ENCODE measurements around the gene WNT9A.

WNT9A gene

GRCh38 chr1:227890451-227891222 is 57.1 kb downstream of the WNT9A start:
- Mint-ChIP-seq H3K9me3 (no peaks in the 10 kb centered on the region), H3K27ac (no peak overlapping the region), H3K27me3 (peaks cover 4% of the 10 kb centered on the region), H3K4me1 (peaks cover 3% of the 10 kb centered on the region), H3K36me3 (no peaks in the 10 kb centered on the region), H3K4me3 (no peak overlapping the region)
- ATAC-seq (ENCODE audit: low read depth) (no peak), DNase-seq (ENCODE audit: low spot score in 2 of 2) (no peak)

- H3K27me3 Mint-ChIP-seq: peaks cover 4% of the 10 kb centered on the region
- H3K27ac Mint-ChIP-seq: no peak overlapping the region
- ATAC-seq (ENCODE audit: low read depth) (no peak), DNase-seq (ENCODE audit: low spot score in 2 of 2) (no peak)
- H3K36me3 Mint-ChIP-seq: no peaks in the 10 kb centered on the region
- peaks cover 6% of the 10 kb centered on the region for H3K4me1 Mint-ChIP-seq
- H3K9me3 Mint-ChIP-seq: no peaks in the 10 kb centered on the region
- H3K4me3 Mint-ChIP-seq: no peak overlapping the region
These were observed 57.8 kb downstream of the WNT9A start for GRCh38 chr1:227889863-227890405.

GRCh38 chr1:227889047-227889862 is 58.5 kb downstream of the WNT9A start:
- no peaks in the 10 kb centered on the region for H3K36me3 Mint-ChIP-seq
- H3K27ac Mint-ChIP-seq: no peak overlapping the region
- DNase-seq (ENCODE audit: low spot score in 2 of 2) (no peak), ATAC-seq (ENCODE audit: low read depth) (no peak)
- peaks cover 4% of the 10 kb centered on the region for H3K27me3 Mint-ChIP-seq
- no peaks in the 10 kb centered on the region for H3K9me3 Mint-ChIP-seq
- H3K4me3 Mint-ChIP-seq: no peak overlapping the region
- H3K4me1 Mint-ChIP-seq: peaks cover 6% of the 10 kb centered on the region

- H3K9me3 Mint-ChIP-seq: no peaks in the 10 kb centered on the region
- H3K4me3 Mint-ChIP-seq: no peak overlapping the region
- H3K27me3 Mint-ChIP-seq: peaks cover 4% of the 10 kb centered on the region
- DNase-seq (ENCODE audit: low spot score in 2 of 2) (no peak), ATAC-seq (ENCODE audit: low read depth) (no peak)
- H3K36me3 Mint-ChIP-seq: no peaks in the 10 kb centered on the region
- peaks cover 6% of the 10 kb centered on the region for H3K4me1 Mint-ChIP-seq
- no peak overlapping the region for H3K27ac Mint-ChIP-seq
These were observed 59.2 kb downstream of the WNT9A start for GRCh38 chr1:227888404-227889046.

GRCh38 chr1:227887697-227888403 is 59.9 kb downstream of the WNT9A start:
- ATAC-seq (ENCODE audit: low read depth) (peak; percentile 72), DNase-seq (ENCODE audit: low spot score in 2 of 2) (no peak)

GRCh38 chr1:227886993-227887696 is 60.6 kb downstream of the WNT9A start:
- peak; percentile 30 for ATAC-seq (ENCODE audit: low read depth)
- Mint-ChIP-seq H3K36me3 (no peaks in the 10 kb centered on the region), H3K27me3 (peaks cover 4% of the 10 kb centered on the region), H3K9me3 (no peaks in the 10 kb centered on the region), H3K4me1 (peaks cover 6% of the 10 kb centered on the region), H3K4me3 (peak overlapping the region; percentile 59), H3K27ac (no peak overlapping the region)
- DNase-seq (ENCODE audit: low spot score in 2 of 2): no peak

More at GRCh38 chr1:227887697-227888403, 59.9 kb downstream of the WNT9A start:
- H3K27ac Mint-ChIP-seq: no peak overlapping the region
- peaks cover 4% of the 10 kb centered on the region for H3K27me3 Mint-ChIP-seq
- H3K4me1 Mint-ChIP-seq: peaks cover 6% of the 10 kb centered on the region
- no peaks in the 10 kb centered on the region for H3K36me3 Mint-ChIP-seq
- H3K9me3 Mint-ChIP-seq: no peaks in the 10 kb centered on the region
- peak overlapping the region; percentile 76 for H3K4me3 Mint-ChIP-seq

GRCh38 chr1:227886503-227886961 is 61.2 kb downstream of the WNT9A start:
- H3K27me3 Mint-ChIP-seq: peaks cover 4% of the 10 kb centered on the region
- peaks cover 6% of the 10 kb centered on the region for H3K4me1 Mint-ChIP-seq
- H3K27ac Mint-ChIP-seq: no peak overlapping the region
- no peaks in the 10 kb centered on the region for H3K36me3 Mint-ChIP-seq
- DNase-seq (ENCODE audit: low spot score in 2 of 2) (no peak), ATAC-seq (ENCODE audit: low read depth) (no peak)
- peak overlapping the region; percentile 54 for H3K4me3 Mint-ChIP-seq
- H3K9me3 Mint-ChIP-seq: no peaks in the 10 kb centered on the region

GRCh38 chr1:227885648-227886502 is 61.9 kb downstream of the WNT9A start:
- Mint-ChIP-seq H3K4me3 (no peak overlapping the region), H3K9me3 (no peaks in the 10 kb centered on the region), H3K27ac (no peak overlapping the region), H3K4me1 (peaks cover 6% of the 10 kb centered on the region), H3K36me3 (no peaks in the 10 kb centered on the region), H3K27me3 (peaks cover 4% of the 10 kb centered on the region)
- ATAC-seq (ENCODE audit: low read depth) (no peak), DNase-seq (ENCODE audit: low spot score in 2 of 2) (no peak)

GRCh38 chr1:227885135-227885647 is 62.5 kb downstream of the WNT9A start:
- DNase-seq (ENCODE audit: low spot score in 2 of 2) (no peak), ATAC-seq (ENCODE audit: low read depth) (no peak)
- H3K27me3 Mint-ChIP-seq: peaks cover 4% of the 10 kb centered on the region
- no peaks in the 10 kb centered on the region for H3K9me3 Mint-ChIP-seq
- H3K4me1 Mint-ChIP-seq: peaks cover 6% of the 10 kb centered on the region
- H3K36me3 Mint-ChIP-seq: no peaks in the 10 kb centered on the region
- no peak overlapping the region for H3K27ac Mint-ChIP-seq
- H3K4me3 Mint-ChIP-seq: no peak overlapping the region

GRCh38 chr1:227884370-227885134 is 63.2 kb downstream of the WNT9A start:
- no peak overlapping the region for H3K27ac Mint-ChIP-seq
- H3K4me1 Mint-ChIP-seq: peaks cover 6% of the 10 kb centered on the region
- no peak for ATAC-seq (ENCODE audit: low read depth)
- no peak overlapping the region for H3K4me3 Mint-ChIP-seq
- DNase-seq (ENCODE audit: low spot score in 2 of 2): no peak
- H3K36me3 Mint-ChIP-seq: no peaks in the 10 kb centered on the region
- H3K9me3 Mint-ChIP-seq: no peaks in the 10 kb centered on the region
- peaks cover 2% of the 10 kb centered on the region for H3K27me3 Mint-ChIP-seq

- ATAC-seq (ENCODE audit: low read depth) (no peak), DNase-seq (ENCODE audit: low spot score in 2 of 2) (no peak)
These were observed 64.0 kb downstream of the WNT9A start for GRCh38 chr1:227883641-227884301.

More at GRCh38 chr1:227883641-227884301, 64.0 kb downstream of the WNT9A start:
- H3K4me1 Mint-ChIP-seq: peaks cover 6% of the 10 kb centered on the region
- no peaks in the 10 kb centered on the region for H3K36me3 Mint-ChIP-seq
- H3K27ac Mint-ChIP-seq: no peak overlapping the region
- no peaks in the 10 kb centered on the region for H3K9me3 Mint-ChIP-seq
- no peaks in the 10 kb centered on the region for H3K27me3 Mint-ChIP-seq
- H3K4me3 Mint-ChIP-seq: no peak overlapping the region
